ENCODE results near the gene HSD17B8.
A peak's percentile ranks its signal among the peaks of the same experiment; 100 is the strongest.

The HSD17B8 gene

GRCh38 chr6:33248932-33249731 is 44.7 kb downstream of the HSD17B8 start:
- DNase-seq: peak; percentile 99

DNA sequence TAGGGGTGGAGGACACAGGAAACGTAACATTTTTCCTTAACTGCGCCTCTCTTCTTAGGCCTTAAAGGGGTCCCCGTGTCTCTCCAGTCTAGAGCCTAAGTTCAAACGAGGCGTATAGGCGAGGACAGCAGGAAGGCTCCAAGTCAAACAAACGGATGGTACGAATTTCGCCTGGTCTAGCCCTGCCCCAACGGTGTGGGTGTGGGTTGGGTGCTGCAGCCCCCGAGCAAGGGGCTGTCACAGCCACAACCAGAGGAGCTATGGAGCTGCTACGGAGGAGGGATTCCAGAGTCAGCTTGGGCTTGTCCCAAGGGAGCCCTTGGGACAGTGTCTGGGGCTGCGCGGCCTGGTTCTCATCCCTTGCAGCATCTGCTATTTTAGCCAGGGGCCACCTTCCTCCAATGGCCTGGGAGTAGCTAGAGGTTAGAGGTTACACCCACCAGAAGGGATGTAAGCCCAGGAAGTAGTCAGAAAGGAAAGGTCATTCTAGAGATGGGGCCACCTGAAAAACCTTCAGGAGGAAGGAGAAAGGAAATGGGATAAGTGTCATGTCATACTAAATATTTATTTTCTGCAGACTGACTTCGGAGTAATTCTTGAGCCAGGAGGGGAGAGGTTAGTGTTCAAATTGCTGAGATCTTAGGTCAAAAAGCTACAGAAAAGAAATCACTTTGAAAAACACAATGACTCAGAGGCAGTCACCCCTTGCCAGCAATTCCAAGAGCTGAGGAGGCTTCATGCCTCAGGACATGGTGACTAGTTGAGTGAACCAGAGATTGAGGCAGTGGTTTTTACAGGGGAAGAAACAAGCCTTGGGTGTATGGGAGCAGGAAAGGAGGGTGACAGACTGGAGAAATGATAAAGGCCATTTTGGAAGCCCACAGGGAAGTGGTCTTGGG is 45.5 kb downstream of the HSD17B8 start:
- no peak for DNase-seq

DNA sequence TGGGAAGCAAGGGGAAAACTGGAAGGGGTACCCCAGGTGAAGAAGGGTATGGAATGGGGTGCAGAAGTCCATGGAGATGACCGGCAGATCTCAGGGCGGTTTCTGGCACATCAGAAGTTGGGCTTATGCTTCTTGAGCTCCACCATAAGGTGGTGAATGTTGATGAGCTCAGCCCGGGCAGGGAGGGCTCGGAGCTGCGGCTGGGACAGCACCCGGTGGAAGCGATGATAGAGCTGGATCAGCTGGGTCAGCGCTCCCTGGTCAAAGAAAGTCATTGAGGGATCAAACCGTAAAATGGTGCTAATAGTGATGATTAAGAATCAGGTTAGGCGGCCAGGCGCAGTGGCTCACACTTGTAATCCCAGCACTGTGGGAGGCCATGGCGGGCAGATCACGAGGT is 46.3 kb downstream of the HSD17B8 start:
- no peak for DNase-seq

DNA sequence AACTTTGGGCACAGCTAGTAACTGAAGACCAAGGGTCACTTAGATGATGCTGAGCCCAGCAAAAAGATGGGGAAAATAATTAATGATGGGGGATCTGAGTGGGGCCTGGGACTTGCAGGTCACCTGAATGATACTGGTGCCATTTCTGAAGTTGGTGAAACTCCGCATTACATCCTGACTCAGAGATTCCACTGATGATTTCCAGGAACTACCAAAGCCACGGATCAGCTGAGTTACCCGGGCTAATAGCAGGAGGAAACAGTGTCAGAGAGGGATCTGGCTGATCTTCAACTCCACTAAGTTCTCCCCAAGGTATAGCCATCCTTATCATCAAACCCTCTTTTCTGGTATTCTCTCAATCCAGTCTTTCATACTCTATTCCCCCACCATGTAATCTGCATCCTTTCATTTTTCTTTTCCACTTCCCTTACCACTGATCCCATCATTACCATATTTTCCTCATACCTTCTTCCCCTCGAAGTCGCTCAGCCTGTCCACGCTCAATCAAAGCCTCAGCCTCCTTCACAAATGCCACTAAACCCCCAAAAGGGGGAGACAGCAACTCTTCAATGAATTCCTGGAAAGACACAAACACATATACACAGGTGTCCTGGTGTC is 47.0 kb downstream of the HSD17B8 start:
- DNase-seq: no peak

DNA sequence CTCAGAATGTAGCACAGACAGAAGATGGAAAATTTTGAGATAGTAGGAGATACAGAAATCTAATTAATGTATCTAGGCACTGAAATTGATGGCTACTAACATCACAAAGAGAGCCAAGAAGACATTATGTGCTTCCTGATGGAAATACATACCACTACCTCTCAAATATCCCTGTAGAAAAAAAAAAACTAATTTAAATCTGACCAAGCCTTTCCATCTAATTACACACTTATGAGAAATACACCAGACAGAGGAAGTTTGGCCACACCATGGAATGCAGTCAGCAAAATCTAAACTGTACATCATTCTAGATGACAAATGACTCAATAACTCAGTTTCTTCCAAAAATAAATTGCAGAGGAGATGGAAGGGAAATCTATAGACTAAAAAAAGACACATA is 48.3 kb downstream of the HSD17B8 start:
- DNase-seq: no peak

DNA sequence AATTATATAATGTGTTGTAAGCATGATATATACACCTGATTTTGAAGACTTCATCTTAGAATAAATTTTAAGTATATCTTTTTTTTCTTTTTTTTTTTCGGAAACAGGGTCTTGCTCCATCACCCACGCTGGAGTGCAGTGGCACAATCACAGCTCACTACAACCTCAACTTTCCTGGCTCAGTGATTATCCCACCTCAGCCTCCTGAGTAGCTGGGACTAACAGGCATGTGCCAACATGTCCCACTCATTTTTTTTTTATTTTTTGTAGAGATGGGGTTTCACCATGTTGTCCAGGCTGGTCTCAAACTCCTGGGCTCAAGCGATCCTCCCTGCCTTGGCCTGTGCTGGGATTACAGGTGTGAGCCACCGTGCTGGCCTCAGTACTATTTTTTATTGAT is 50.1 kb downstream of the HSD17B8 start:
- no peak for DNase-seq
